ENCODE data around the gene FCGR2B. TPM values are rescaled to one million over a fixed set of nuclear protein-coding genes. Genes with fewer than 3 reads are reported as not detected.

Gene FCGR2B
- total RNA-seq, 2 experiments from 2014 or later: not detected

Other genes starting within 250 kb of the FCGR2B start
- gene FCGR2A, start 157.7 kb upstream of the FCGR2B start, total RNA-seq: not detected
- under 1 TPM; 0.12 to 0.25 TPM for gene HSPA6, start 138.6 kb upstream of the FCGR2B start, total RNA-seq
- gene FCGR3A, start 113.3 kb upstream of the FCGR2B start, total RNA-seq: under 1 TPM in 1 of 2 experiments, not detected in 1; 0.19 TPM
- gene FCGR3B, start 32.0 kb upstream of the FCGR2B start, total RNA-seq: not detected
- gene FCRLA, start 44.1 kb downstream of the FCGR2B start, total RNA-seq: not detected
- under 1 TPM; 0.10 TPM for gene FCRLB, start 58.4 kb downstream of the FCGR2B start, total RNA-seq
- 10 to 100 TPM; 28.2 to 28.4 TPM for gene DUSP12, start 86.6 kb downstream of the FCGR2B start, total RNA-seq
- gene ATF6, start 103.2 kb downstream of the FCGR2B start, total RNA-seq: 10 to 100 TPM; 23.5 to 24.6 TPM